HepG2 (cell line): ENCODE measurements around the gene DDX20. TPM values are rescaled to one million over a fixed set of nuclear protein-coding genes. Genes with fewer than 3 reads are reported as not detected.

Source experiments
- MYNN ChIP-seq: sonication (generic); formaldehyde crosslinking; IDR thresholded peaks from 2 replicates; pipeline ENCODE4 v1.4.0; 2020; ENCODE audit warnings: mild to moderate bottlenecking, low read depth, missing genetic modification reagents
- RBFOX2 ChIP-seq: fragments of 200-400 bp; formaldehyde crosslinking; IDR thresholded peaks from 2 replicates; pipeline ENCODE4 v1.6.1; 2017; ENCODE audit warnings: low read depth, mild to moderate bottlenecking, low read length
- U2AF2 ChIP-seq: fragments of 200-400 bp; formaldehyde crosslinking; IDR thresholded peaks from 2 replicates; pipeline ENCODE4 v1.6.1; 2017; ENCODE audit warnings: low read depth, mild to moderate bottlenecking, low read length
- ZNF337 ChIP-seq: sonication (generic); formaldehyde crosslinking; IDR thresholded peaks from 2 replicates; pipeline ENCODE4 v1.5.1; 2020; ENCODE audit warnings: missing genetic modification reagents, low read depth, mild to moderate bottlenecking, borderline replicate concordance
- ZNF431 ChIP-seq: sonication (generic); formaldehyde crosslinking; IDR thresholded peaks from 2 replicates; pipeline ENCODE4 v1.9.0; 2022; ENCODE audit warnings: missing genetic modification reagents, low read depth, mild to moderate bottlenecking, borderline replicate concordance
- ZNF484 ChIP-seq: sonication (generic); formaldehyde crosslinking; IDR thresholded peaks from 2 replicates; pipeline ENCODE4 v1.5.1; 2020; ENCODE audit warnings: mild to moderate bottlenecking, low read depth, missing genetic modification reagents, borderline replicate concordance
- ZNF678 ChIP-seq: sonication (generic); formaldehyde crosslinking; IDR thresholded peaks from 2 replicates; pipeline ENCODE4 v1.4.0; 2020; ENCODE audit warnings: mild to moderate bottlenecking, missing genetic modification reagents
- polyA plus RNA-seq, 8 experiments: library from polyadenylated mRNA; depleted of rRNA in 3 of 8; stranded (reverse) in 7 of 8; unstranded in 1 of 8; fragments of >200 nt; fragmentation: Illumina TruSeq in 4 of 8; extraction: Trizol in 4 of 8; gene quantifications; 2 replicates each; pipeline versions ENCODE4 v1.2.1 to v1.2.3, GENCODE V29; 2011 to 2016; ENCODE audit warnings: low read depth in 4 of 8, missing spikeins in 1 of 8, mixed read lengths in 1 of 8; ENCODE audit not compliant: insufficient read depth in 1 of 8
- total RNA-seq, 5 experiments: library from RNA; depleted of rRNA; stranded (reverse); fragments of >200 nt; fragmentation: Illumina TruSeq; extraction: Trizol; gene quantifications; 2 replicates each; pipeline ENCODE4 v1.2.3, GENCODE V29; 2016; ENCODE audit warnings: low read depth in 1 of 5
- TF ChIP-seq, protein P1 (sequence below), 2 experiments: sonication (generic) in 1 of 2; formaldehyde crosslinking in 1 of 2; IDR thresholded peaks; 2 replicates each; pipeline versions ENCODE4 v1.6.1 to v1.9.0; 2014 to 2022; ENCODE audit warnings: antibody characterized with exemption in 1 of 2, borderline replicate concordance in 1 of 2, inconsistent platforms in 1 of 2, low read depth in 1 of 2, missing genetic modification reagents in 1 of 2

The DDX20 gene
- total and polyA plus RNA-seq, 2 of the 13 experiments (the other 11 are each of a cell fraction or from before 2014, with no cell fraction given), result 4.0 to 14.3 TPM

- TF ChIP-seq, protein P1, sequence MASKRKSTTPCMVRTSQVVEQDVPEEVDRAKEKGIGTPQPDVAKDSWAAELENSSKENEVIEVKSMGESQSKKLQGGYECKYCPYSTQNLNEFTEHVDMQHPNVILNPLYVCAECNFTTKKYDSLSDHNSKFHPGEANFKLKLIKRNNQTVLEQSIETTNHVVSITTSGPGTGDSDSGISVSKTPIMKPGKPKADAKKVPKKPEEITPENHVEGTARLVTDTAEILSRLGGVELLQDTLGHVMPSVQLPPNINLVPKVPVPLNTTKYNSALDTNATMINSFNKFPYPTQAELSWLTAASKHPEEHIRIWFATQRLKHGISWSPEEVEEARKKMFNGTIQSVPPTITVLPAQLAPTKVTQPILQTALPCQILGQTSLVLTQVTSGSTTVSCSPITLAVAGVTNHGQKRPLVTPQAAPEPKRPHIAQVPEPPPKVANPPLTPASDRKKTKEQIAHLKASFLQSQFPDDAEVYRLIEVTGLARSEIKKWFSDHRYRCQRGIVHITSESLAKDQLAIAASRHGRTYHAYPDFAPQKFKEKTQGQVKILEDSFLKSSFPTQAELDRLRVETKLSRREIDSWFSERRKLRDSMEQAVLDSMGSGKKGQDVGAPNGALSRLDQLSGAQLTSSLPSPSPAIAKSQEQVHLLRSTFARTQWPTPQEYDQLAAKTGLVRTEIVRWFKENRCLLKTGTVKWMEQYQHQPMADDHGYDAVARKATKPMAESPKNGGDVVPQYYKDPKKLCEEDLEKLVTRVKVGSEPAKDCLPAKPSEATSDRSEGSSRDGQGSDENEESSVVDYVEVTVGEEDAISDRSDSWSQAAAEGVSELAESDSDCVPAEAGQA (IDR thresholded peaks at IDR 0.05; ENCODE audit: low read depth), result no peak
- TF ChIP-seq, protein P1 (CRISPR knock-in tag; IDR thresholded peaks at IDR 0.05; ENCODE audit: borderline replicate concordance), result no peak
- no peak for TF ChIP-seq ZNF431
- no peak for TF ChIP-seq ZNF678 (CRISPR knock-in tag)
- TF ChIP-seq ZNF337 (CRISPR knock-in tag), result no peak
- no peak for TF ChIP-seq MYNN (CRISPR knock-in tag)
- TF ChIP-seq RBFOX2, result no peak
- TF ChIP-seq ZNF484, result no peak
- no peak for TF ChIP-seq U2AF2
These were observed 22.4 kb downstream of the DDX20 start (continued) for GRCh38 chr1:111778066-111778465.
